Kidney capillary endothelial cell (primary cell): ENCODE measurements around the gene TRIM33.

Experiments
- DNase-seq: peaks from one replicate; pipeline ENCODE4 v3.0.0-alpha.2; 2018; ENCODE audit warnings: low spot score

Gene TRIM33

DNA sequence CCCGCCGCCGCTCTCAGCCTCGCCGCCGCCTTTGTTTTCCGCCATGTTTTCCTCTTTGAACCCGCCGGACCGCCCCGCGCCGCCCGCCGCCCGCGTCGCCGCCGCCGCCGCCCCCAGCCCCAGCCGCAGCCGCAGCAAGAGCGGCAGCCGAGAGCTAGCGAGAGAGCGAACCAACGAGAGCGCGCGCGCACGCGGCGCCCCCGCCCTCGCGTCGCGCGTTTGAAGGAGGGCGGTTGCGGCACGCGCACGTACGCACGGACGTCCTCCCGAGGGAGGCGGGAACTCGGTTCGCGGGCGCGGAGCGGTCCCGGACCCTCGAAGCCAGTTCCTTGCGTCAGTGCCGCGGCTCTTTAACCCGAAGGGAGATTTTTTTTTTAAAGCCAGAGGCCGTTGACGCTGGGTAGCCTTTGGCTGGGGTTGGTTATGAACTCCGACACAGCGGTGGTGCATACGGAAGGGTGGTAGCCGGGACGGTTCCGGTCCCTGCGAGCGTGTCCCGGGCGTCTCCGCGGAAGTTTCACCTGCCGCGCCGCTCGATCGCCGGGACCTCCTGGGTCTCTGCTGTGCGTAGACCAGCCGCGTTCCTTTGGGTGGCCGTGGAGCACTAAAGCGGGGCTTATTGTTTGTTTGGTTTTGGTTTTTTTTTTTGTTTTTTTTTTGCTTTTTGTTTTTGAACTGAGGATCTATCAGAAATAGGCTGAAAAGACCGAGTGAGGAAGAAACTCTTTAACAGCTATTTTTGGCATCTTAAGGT, at the start of gene TRIM33:
Gene TRIM33, minus strand, starts transcription at position 172 of the 754 bp plus-strand sequence. Its CDS starts 127 bp downstream, at position 45.
- DNase-seq: peak; percentile 80

DNA sequence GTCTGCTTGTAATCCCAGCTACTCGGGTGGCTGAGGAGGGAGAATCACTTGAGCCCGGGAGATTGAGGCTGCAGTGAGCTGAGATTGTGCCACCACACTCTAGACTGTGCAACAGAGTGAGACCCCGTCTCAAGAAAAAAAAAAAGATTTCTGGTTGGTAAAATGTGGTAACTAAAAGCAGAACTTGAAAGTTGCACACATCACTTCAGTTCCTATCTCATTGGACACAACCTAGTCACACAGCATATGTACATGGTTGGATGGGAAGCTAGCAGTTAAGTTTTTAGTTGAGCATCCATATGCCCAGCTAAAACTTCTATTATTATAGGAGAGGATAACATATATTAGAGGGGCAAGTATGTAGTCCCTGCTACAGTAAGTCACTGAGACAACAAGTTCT, 48.4 kb upstream of the TRIM33 start:
- DNase-seq: no peak

DNA sequence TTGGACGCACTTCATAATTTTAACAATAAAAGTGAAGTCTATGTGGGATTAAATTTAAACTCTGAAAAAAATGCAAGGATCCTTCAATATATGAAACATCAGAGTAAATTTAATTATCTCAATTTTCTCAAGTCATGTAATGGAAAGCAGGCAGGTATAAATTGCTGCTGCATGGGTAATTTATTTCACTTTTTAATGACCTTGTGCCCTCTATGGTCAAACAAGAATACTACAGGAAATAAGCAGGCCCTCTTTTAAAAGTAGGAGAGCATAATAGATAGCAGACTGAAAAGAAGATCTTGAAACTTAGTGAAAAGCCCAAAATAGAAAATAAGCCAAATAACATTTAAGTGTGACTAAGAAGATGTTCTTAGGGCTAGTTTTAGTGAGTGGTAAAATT, 47.5 kb upstream of the TRIM33 start:
- DNase-seq: peak; percentile 6

DNA sequence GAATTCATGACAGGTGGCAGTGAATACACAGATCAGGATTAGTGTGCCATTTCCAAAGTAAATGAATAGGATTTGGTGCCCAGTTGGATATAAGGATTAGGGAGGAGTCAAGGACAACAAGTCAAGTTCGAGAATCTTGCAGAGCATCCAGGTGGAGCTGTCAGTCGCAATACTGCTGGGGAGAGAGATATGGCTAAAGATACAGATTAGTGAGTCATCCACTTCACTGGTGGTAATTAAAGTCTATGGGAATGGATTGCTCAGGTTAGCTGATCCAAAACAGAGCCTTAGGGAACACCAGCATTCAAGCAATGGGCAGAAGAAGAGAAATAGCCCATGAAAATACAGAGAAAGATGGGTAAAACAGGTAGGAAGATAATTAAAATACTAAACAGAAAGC, 43.6 kb upstream of the TRIM33 start:
- no peak for DNase-seq

DNA sequence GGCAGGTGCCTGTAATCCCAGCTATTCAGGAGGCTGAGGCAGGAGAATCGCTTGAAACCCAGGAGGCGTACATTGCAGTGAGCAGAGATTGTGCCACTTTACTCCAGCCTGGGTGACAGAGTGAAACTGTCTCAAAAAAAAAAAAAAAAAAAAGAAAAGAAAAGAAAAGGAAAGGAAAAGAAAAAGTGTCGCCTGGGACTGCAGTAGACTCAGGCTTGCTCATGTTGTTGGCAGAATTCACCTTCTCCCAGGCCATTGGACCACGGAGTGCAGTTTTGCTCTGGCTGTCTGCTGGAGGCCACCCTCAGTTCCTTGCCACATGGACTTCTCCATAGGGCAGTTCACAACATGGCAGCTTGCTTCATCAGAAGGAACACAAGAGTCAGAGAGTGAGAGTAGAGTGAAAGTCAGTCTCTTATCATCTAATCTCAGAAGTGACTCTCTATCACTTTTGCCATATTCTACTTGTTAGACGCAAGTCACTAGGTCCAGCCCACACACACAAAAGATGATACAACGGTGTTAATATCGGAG, 41.2 kb upstream of the TRIM33 start:
- no peak for DNase-seq

DNA sequence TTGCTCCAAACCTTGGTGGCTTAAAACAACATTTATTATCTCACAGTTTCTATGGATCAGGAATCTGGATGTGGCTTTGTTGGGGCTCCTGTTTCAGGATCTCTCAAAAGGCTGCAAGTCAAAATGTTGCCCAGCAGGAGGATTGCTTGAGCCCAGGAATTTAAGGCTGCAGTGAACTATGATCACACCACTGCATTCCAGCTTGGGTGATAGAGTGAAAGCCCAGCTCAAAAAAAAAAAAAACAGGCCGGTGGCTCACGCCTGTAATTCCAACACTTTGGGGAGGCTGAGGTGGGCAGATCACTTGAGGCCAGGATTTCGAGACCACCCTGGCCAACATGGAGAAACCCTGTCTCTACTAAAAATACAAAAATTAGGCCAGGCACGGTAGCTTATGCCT, 40.4 kb upstream of the TRIM33 start:
- no peak for DNase-seq

DNA sequence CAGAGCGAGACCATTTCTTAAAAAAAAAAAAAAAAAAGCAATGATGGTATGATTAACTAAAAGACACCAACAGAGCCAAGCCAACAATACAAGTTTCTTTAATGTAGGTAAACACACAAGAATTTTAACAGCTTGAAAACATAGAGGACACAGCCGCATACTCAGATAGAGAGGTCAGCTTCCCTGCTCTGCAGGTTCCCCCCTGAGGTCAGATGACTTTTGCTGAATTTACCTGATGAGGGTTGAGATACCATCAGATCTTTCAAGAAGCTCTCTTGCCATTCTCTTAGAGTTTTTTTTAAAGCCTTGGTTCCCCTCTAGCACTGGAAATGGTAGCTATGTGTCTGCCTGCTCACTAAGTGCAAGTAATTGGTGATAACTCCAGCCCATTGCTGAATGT, 39.3 kb upstream of the TRIM33 start:
- no peak for DNase-seq

DNA sequence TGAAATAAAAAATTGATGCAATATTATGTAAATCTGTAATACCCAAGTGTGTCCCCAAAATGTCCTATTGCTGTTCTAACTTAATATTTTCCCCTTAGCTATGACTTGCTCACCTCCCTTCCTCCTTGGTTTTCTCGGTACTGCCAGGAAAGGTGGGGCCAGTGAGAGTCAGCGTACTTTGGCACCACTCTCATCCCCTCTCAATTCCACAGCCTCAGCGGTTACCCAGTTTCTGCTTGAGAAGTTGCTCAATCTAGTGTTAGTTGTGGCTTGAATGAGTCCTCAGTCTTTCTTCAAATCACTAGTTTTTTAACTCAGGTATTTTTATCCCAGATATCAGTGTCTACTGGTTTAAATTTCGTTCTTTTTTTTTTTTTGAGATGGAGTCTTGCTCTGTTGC, 38.1 kb upstream of the TRIM33 start:
- no peak for DNase-seq

DNA sequence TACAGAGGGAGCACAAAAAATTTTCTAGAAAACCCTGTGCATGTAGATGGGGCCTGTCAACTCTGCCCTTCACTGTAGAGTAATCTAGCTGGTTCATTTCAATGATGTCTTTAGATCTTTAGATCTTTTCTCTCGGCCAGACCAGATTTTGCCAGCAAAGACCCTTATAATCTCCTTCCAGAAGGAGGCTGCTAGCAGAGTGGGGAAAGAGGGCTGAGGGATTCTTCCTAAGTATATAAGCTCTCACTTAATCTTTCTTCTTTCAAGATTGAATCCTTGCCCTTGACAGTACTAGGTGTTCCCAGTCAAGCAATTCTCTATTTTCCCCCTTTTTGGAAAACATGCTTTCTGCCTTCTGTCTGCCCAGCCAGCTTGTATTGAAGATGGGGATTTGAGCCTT, 36.1 kb upstream of the TRIM33 start:
- DNase-seq: no peak

DNA sequence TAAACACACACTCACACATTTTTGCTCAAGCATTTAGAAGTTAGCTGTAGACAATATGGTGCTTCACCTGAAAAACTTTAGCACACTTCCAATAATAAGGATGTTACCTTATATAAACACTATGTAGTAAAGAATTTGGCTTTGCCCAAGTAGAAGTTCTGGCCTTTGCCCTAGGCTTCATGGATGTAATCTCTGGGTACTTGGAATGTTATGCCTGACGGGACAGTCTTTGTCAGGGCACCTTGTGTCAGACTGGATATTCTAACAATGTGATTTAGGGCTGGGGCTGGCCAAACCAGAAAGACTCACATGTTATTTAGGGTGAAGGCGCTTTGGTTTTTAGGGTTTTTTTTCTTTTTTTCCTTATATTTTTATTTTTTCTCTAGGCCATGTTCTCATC, 34.8 kb upstream of the TRIM33 start:
- no peak for DNase-seq

DNA sequence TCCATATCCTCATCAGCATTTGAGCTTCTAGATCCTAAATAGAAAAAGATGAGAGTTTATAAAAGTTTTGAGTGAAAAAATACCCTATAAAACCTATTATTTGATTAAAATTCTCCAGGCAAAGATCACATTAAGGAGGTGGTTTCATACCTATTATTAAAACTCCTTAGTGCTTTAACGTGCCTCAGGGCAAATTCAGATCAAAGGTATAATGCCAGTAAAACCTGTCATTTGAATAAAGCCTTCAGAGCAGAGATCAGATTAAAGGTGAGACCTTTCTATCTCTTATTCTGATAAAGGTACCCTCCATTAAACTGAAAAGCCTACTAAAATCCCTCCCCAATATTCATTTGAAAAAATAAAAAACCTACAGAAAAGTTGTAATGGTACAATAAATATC, 34.3 kb upstream of the TRIM33 start:
- no peak for DNase-seq

DNA sequence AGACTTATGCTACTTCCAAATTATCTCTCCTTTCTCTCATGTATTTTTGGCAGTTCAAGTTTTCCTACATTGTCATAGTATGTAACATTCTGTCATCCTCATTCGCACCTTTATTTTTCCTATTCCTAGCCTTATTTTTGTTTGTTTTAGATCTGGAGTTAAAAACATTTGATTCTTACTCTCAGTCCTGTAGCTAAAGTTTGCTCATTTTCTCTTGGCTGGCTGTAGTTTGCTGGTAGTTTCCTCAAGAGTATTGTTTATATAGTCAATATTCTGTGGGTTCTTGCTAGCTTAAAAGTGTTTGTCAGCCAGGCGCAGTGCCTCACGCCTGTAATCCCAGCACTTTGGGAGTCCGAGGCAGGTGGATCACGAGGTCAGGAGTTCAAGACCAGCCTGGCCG, 29.8 kb upstream of the TRIM33 start:
- no peak for DNase-seq

DNA sequence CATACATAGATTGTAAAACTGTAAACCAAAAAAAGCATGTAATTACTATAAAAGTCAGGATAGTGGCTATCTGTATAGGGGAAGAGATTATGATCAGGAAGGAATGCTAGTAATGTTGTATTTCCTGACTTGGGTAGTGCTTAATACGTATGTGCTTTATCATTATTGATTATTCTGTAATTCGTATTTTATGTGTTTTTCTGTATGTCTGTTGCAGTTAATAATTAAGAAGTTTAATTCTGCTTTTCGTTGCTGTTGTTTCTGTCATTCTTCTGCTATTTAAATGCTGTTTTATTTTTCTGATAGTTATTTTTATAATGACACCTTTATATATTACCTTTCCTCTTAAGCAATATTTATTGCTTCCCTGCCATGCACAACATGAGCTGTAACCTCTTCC, 29.3 kb upstream of the TRIM33 start:
- no peak for DNase-seq

DNA sequence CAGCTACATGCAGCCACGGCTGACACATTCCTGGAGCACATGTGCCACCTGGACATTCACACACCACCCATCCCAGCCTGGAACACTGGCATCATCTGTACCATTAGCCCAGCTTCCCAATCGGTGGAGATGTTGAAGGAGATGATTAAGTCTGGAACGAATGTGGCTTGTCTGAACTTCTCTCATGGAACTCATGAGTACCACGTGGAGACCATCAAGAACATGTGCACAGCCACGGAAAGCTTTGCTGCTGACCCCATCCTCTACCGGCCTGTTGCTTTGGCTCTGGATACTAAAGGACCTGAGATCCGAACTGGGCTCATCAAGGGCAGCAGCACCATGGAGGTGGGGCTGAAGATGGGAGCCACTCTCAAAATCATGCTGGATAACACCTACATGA, 25.0 kb upstream of the TRIM33 start:
- DNase-seq: no peak

DNA sequence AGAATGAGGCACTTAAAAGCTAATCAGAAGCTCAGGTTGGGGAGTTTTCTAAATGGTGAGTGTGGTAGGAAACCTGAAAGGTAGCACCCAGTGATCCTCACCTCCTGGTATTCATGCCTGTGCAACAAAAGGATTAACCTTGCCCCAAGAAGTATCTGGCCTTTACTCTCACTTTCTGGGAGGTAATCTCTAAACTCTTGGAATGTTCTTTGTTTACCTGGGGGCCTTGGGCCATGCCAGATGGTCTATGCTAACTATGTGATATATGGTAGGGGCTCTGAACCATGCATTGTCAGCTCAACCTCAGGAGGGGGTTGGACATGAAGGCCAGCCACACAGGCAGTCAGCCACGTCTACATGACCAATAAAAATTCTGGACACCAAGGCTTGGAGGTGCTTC, 24.4 kb upstream of the TRIM33 start:
- no peak for DNase-seq

DNA sequence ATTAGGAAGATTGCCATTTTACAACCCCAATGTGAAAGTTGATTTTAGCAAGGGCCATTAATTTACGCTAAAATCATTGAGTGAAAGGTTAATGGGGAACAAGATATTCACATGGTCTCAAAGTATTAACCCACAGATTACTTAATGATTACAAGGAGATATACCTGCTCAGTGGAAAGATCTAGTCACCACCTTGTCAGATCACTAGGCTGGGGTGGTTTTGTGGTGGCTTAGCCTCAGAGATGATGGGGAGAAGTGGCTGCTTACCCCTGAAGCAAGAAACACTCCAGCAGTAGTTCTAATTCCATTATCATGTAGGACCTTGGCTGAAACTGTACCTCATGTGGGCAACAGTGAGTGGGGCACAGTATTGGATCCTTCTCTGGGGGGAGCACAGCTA, 20.1 kb upstream of the TRIM33 start:
- no peak for DNase-seq

DNA sequence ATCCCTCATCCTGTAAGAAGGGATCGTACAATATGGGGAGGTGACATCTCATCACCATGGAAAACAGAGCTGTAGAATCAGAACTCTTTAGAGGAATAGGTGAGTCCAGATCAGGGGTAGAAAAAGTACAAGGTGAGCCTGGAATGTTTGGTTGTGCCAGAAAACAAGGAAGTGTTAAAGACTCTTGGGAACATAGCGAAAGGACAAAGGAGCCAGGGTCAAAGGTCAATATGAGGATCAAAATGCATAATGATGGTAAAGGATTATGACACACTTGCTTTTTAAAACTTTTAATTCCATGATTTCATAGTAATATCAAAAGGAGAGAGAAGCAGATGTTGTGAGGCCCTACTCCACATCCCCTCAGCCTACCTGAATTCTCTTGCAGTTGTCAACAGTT, 19.2 kb upstream of the TRIM33 start:
- no peak for DNase-seq

DNA sequence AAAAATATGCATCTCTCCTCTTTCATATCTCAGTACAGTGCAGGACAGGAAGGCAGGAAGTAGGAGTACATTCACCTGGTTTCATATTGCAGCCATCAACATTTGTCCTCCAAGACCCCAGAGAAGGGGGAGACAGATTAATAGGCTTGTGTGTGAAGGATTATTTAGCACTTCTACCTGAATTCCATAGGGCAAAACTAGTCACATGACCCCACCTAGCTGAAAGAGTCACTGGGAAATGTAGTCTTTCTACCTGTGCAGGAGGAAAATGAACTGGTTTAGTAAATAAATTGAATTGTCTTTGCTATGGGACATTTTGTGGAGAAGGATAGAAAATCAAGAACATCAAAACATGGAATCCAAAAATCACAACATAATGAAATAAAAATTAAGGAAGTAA, 13.9 kb upstream of the TRIM33 start:
- DNase-seq: no peak

DNA sequence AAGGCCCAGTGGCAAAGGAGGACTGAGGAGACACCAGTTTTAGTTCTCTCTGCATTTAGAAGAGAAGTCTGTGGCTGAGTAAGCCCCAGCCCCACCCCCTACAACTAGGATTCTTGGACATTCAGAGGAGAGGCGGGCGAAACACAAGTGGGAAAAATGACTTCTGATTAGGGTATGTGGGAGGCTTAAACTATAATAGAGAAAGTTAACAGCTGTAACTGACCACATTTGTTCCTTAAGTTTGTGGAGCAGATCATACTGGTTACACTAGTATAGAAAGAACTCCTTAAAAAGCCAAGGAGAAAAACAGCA, 11.2 kb upstream of the TRIM33 start:
- DNase-seq: no peak

DNA sequence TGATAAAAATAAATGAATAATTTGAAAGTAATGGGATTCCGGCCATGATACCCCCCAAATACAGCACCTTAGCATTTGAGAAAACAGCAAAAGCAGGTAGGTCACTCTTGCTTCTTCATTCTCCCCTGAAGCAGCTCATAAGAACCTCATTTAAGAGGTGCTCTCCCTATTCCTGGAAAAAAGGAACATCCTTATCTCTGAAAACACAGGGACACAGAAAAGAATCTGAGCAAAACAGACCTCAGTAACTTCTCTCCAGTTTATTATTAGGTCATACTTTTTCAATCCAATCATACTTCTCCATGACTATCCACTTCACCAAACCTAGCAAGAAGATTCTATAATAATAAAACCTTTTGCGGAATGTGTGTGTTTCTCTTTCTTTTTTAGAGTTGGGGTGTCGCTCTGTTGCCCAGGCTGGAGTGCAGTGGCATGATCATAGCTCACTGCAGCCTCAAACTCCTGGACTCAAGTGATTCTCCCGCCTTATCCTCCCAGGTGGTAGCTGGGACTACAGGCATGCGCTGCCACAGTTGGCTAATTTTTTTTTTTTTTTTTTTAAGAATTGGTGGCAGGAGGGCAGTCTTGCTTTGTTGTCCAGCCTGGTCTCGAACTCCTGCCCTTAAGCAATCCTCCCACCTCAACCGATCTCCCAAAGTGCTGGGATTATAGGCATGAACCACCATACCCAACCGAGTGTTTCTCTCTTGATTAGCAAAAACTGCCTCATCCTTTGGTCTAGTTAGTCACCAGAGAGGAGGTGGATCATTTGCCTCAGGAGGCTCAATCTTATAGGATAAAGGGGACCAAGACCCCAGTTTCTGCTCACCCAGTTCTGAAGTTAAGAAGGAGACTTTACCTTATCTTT, 10.6 kb upstream of the TRIM33 start:
- no peak for DNase-seq

DNA sequence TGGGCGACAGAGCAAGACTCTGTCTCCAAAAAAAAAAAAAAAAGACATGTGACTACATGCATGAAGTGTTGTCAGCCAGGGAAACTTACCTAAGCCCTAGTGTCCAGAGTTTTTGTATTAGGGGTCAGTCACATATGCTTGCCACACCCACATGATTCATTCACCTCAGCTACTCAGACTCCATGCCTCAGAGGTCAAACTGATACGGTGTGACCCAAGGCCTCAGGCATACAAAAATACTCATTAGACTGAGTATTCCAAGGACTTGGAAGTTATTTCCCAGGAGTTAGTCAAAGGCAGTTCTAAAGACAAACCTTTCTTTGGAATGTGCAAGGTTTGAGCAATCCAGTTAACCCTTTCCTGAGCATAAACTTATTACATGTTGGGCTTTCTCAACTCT, 6.3 kb upstream of the TRIM33 start:
- no peak for DNase-seq

DNA sequence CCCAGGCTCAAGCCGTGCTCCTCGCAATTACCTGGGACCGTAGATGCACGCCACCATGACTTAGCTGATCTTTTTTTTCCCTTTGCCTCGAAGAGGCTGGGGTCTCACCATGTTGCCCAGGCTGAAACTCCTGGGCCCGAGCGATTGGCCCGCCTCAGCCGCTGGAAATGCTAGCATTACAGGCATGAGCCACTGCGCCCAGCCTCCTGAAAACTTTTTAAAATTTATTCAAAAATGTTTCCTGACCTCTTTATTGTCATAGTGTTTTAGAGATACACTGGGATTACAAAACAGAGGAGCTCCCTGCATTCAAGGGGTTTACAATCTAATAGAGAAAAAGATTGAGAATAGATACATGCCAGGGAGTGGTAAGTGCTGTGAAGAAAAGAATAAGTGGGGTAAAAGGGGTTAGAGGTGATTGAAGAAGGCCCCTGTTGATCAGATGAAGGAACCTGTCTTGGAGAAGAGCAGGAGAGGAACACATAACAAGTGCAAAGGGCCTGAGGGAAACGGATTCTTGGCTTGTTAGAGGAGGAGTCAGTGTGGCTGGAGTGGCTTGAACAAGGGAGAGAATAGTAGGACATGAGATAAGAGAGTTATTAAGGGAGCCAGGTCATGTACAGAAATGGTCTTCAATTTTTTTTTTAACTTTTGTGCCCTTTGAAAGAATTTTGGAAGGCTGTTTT, 1.7 kb upstream of the TRIM33 start:
- no peak for DNase-seq
